Stimulated activated CD8-positive, alpha-beta memory T cell treated with anti-CD3 and anti-CD28 coated beads, Interleukin-15, amount 100 ng/mL, for 4 hours (primary cell): Measurements from ENCODE around the gene RSPRY1.

Experiments used
- DNase-seq, 2 donors: peaks; one replicate each; pipeline ENCODE4 v3.0.0-alpha.2; 2020; ENCODE audit warnings: low read depth in 2 of 2

The RSPRY1 gene

GRCh38 chr16:57185945-57186871, at the start of gene RSPRY1, which contains the start of gene PSME3IP1:
TSS of gene RSPRY1 (plus strand) at chr16:57186329. CDS start at chr16:57204659, 18,330 bp downstream.
TSS of gene PSME3IP1 (minus strand) at chr16:57186039. CDS start at chr16:57173854, 12,185 bp downstream.
- DNase-seq, result peak; percentile 94 to 98

- DNase-seq, result no peak
These were observed 49.1 kb upstream of the RSPRY1 start for GRCh38 chr16:57137043-57137442.

GRCh38 chr16:57137566-57138273, 48.4 kb upstream of the RSPRY1 start:
- no peak for DNase-seq

- DNase-seq, result no peak
These were observed 47.7 kb upstream of the RSPRY1 start for GRCh38 chr16:57138281-57138935.

GRCh38 chr16:57140931-57141668, 45.0 kb upstream of the RSPRY1 start:
- DNase-seq, result no peak

GRCh38 chr16:57141822-57142631, 44.1 kb upstream of the RSPRY1 start:
- no peak for DNase-seq

- DNase-seq, result no peak
These were observed 42.8 kb upstream of the RSPRY1 start for GRCh38 chr16:57143149-57143921.

GRCh38 chr16:57144027-57144426, 42.1 kb upstream of the RSPRY1 start:
- no peak for DNase-seq

GRCh38 chr16:57145046-57146021, 40.8 kb upstream of the RSPRY1 start:
- no peak for DNase-seq

- no peak for DNase-seq
These were observed 40.0 kb upstream of the RSPRY1 start for GRCh38 chr16:57146040-57146647.

- no peak for DNase-seq
These were observed 39.4 kb upstream of the RSPRY1 start for GRCh38 chr16:57146735-57147134.

GRCh38 chr16:57147381-57148221, 38.5 kb upstream of the RSPRY1 start:
- DNase-seq, result no peak

GRCh38 chr16:57148481-57148880, 37.6 kb upstream of the RSPRY1 start:
- DNase-seq, result no peak

- DNase-seq, result no peak
These were observed 36.7 kb upstream of the RSPRY1 start for GRCh38 chr16:57149391-57149790.

- DNase-seq, result no peak
These were observed 35.3 kb upstream of the RSPRY1 start for GRCh38 chr16:57150682-57151330.

GRCh38 chr16:57151369-57151768, 34.8 kb upstream of the RSPRY1 start:
- no peak for DNase-seq
